DMS79 (cell line): Measurements from ENCODE around the gene HOXC11.
A peak's percentile ranks its signal among the peaks of the same experiment; 100 is the strongest.

Experiments used
- DNase-seq: peaks from one replicate; lab custom pipeline; 2025; lab: John Stamatoyannopoulos, UW

Gene HOXC11

GRCh38 chr12:53942467-53942997 is 30.4 kb upstream of the HOXC11 start:
- no peak for DNase-seq

- no peak for DNase-seq
Observed at GRCh38 chr12:53944209-53944608, 28.7 kb upstream of the HOXC11 start.

- DNase-seq, result no peak
Observed at GRCh38 chr12:53944907-53945847, 27.7 kb upstream of the HOXC11 start.

GRCh38 chr12:53947743-53948142 is 25.2 kb upstream of the HOXC11 start:
- DNase-seq, result no peak

- no peak for DNase-seq
Observed at GRCh38 chr12:53948650-53949593, 24.0 kb upstream of the HOXC11 start.

GRCh38 chr12:53949631-53950436 is 23.1 kb upstream of the HOXC11 start:
- DNase-seq, result peak; percentile 15

- DNase-seq, result no peak
Observed at GRCh38 chr12:53950437-53950773, 22.5 kb upstream of the HOXC11 start.

GRCh38 chr12:53950789-53951576 is 21.9 kb upstream of the HOXC11 start:
- DNase-seq, result no peak

GRCh38 chr12:53951577-53952334 is 21.2 kb upstream of the HOXC11 start:
- no peak for DNase-seq

- no peak for DNase-seq
Observed at GRCh38 chr12:53952335-53952694, 20.6 kb upstream of the HOXC11 start.

- no peak for DNase-seq
Observed at GRCh38 chr12:53952871-53953734, 19.8 kb upstream of the HOXC11 start.

GRCh38 chr12:53953831-53954693 is 18.9 kb upstream of the HOXC11 start:
- DNase-seq, result no peak

- no peak for DNase-seq
Observed at GRCh38 chr12:53954694-53955035, 18.3 kb upstream of the HOXC11 start, which contains the start of gene HOXC12. Gene HOXC12, plus strand, starts transcription at chr12:53954903. Its CDS starts 27 bp downstream, at chr12:53954930.

- DNase-seq, result no peak
Observed at GRCh38 chr12:53955036-53955775, 17.7 kb upstream of the HOXC11 start.

- DNase-seq, result no peak
Observed at GRCh38 chr12:53955776-53956250, 17.1 kb upstream of the HOXC11 start.

GRCh38 chr12:53956251-53956887 is 16.6 kb upstream of the HOXC11 start:
- no peak for DNase-seq
